HEK293 (cell line): Measurements from ENCODE around the gene ACACB.
A peak's percentile ranks its signal among the peaks of the same experiment; 100 is the strongest.

Experiments used
- CTCF ChIA-PET: fragments of 350-600 bp; formaldehyde crosslinking; extraction: SDS; loops from one replicate; lab custom pipeline; 2021; ENCODE audit warnings: antibody characterized with exemption; lab: Yijun Ruan, JAX
- POLR2A ChIA-PET: fragments of 300-600 bp; formaldehyde crosslinking; extraction: SDS; loops from one replicate; lab custom pipeline; 2020; ENCODE audit warnings: antibody characterized with exemption, inconsistent platforms; lab: Yijun Ruan, JAX
- H3K27ac ChIP-seq: fragments of 200-500 bp; sonication (Bioruptor generic); 2 replicates; pipeline ENCODE4 v1.5.1; 2014; ENCODE audit warnings: low read depth, low read length, control low read depth, inconsistent platforms; ENCODE audit errors: extremely low read depth
- H3K36me3 ChIP-seq, 2 experiments: fragments of 200-500 bp in 1 of 2; sonication (Bioruptor generic) in 1 of 2; 1 replicate in 1 of 2; 2 replicates in 1 of 2; pipeline ENCODE4 v1.5.1; 2014 to 2017; ENCODE audit warnings: inconsistent platforms in 2 of 2, low read length in 2 of 2; ENCODE audit not compliant: control insufficient read depth in 2 of 2, insufficient read depth in 1 of 2
- H3K4me1 ChIP-seq: fragments of 200-500 bp; sonication (Bioruptor generic); 2 replicates; pipeline ENCODE4 v1.5.1; 2014; ENCODE audit warnings: mild to moderate bottlenecking, low read length, inconsistent platforms; ENCODE audit not compliant: control insufficient read depth, insufficient read depth
- H3K4me3 ChIP-seq: 2 replicates; pipeline ENCODE4 v1.5.1; 2011; ENCODE audit warnings: low read depth, mild to moderate bottlenecking, control low read depth, low read length, moderate library complexity
- H3K9me3 ChIP-seq: fragments of 200-500 bp; sonication (Bioruptor generic); 2 replicates; pipeline ENCODE4 v1.5.1; 2014; ENCODE audit warnings: low read depth, low read length, inconsistent platforms; ENCODE audit not compliant: control insufficient read depth, insufficient read depth
- HOXA7 ChIP-seq: sonication (generic); formaldehyde crosslinking; IDR thresholded peaks from 2 replicates; pipeline ENCODE4 v1.8.1; 2022; ENCODE audit warnings: missing genetic modification reagents, borderline replicate concordance
- WT1 ChIP-seq: fragments of 450-650 bp; formaldehyde crosslinking; IDR thresholded peaks from 2 replicates; pipeline ENCODE4 v1.5.1; 2016; ENCODE audit warnings: missing biosample characterization, missing genetic modification characterization
- ZBTB48 ChIP-seq: fragments of 450-650 bp; formaldehyde crosslinking; IDR thresholded peaks from 2 replicates; pipeline ENCODE4 v1.5.1; 2016; ENCODE audit warnings: missing biosample characterization, missing genetic modification characterization
- ZEB2 ChIP-seq: fragments of 450-650 bp; formaldehyde crosslinking; IDR thresholded peaks from 2 replicates; pipeline ENCODE4 v1.5.1; 2016; ENCODE audit warnings: missing biosample characterization, missing genetic modification characterization
- ZNF121 ChIP-seq: fragments of 450-650 bp; formaldehyde crosslinking; IDR thresholded peaks from 2 replicates; pipeline ENCODE4 v1.5.1; 2016; ENCODE audit warnings: missing biosample characterization, missing genetic modification characterization
- ZNF133 ChIP-seq: fragments of 450-650 bp; formaldehyde crosslinking; IDR thresholded peaks from 2 replicates; pipeline ENCODE4 v1.5.1; 2016; ENCODE audit warnings: missing biosample characterization, missing genetic modification characterization
- ZNF211 ChIP-seq: fragments of 450-650 bp; formaldehyde crosslinking; IDR thresholded peaks from 2 replicates; pipeline ENCODE4 v1.5.1; 2016; ENCODE audit warnings: low read depth, missing biosample characterization, missing genetic modification characterization
- ZNF214 ChIP-seq: fragments of 450-650 bp; formaldehyde crosslinking; IDR thresholded peaks from 2 replicates; pipeline ENCODE4 v1.5.1; 2017; ENCODE audit warnings: missing biosample characterization, mild to moderate bottlenecking, missing genetic modification characterization, borderline replicate concordance
- ZNF274 ChIP-seq, 2 experiments: fragments of 200-500 bp in 1 of 2; fragments of 450-650 bp in 1 of 2; sonication (Bioruptor generic) in 1 of 2; formaldehyde crosslinking in 1 of 2; IDR thresholded peaks; 2 replicates each; pipeline versions ENCODE4 v1.5.1 to v1.6.1; 2014 to 2016; ENCODE audit warnings: borderline replicate concordance in 1 of 2, inconsistent platforms in 1 of 2, low read length in 1 of 2, missing biosample characterization in 1 of 2, missing genetic modification characterization in 1 of 2
- ZNF292 ChIP-seq: fragments of 450-650 bp; formaldehyde crosslinking; IDR thresholded peaks from 2 replicates; pipeline ENCODE4 v1.5.1; 2016; ENCODE audit warnings: low read depth, missing biosample characterization, missing genetic modification characterization, borderline replicate concordance
- ZNF423 ChIP-seq: fragments of 450-650 bp; formaldehyde crosslinking; IDR thresholded peaks from 2 replicates; pipeline ENCODE4 v1.5.1; 2016; ENCODE audit warnings: missing biosample characterization, missing genetic modification characterization
- ZNF48 ChIP-seq: fragments of 450-650 bp; formaldehyde crosslinking; IDR thresholded peaks from 2 replicates; pipeline ENCODE4 v1.5.1; 2016; ENCODE audit warnings: missing biosample characterization, missing genetic modification characterization
- ZNF529 ChIP-seq: fragments of 450-650 bp; formaldehyde crosslinking; IDR thresholded peaks from 2 replicates; pipeline ENCODE4 v1.5.1; 2017; ENCODE audit warnings: missing genetic modification characterization, missing biosample characterization; ENCODE audit not compliant: insufficient replicate concordance
- ZNF555 ChIP-seq: fragments of 450-650 bp; formaldehyde crosslinking; conservative IDR thresholded peaks from 2 replicates; pipeline ENCODE4 v1.5.1; 2017; ENCODE audit warnings: missing biosample characterization, mild to moderate bottlenecking, missing genetic modification characterization, inconsistent platforms
- ZNF558 ChIP-seq: fragments of 450-650 bp; formaldehyde crosslinking; IDR thresholded peaks from 2 replicates; pipeline ENCODE4 v1.5.1; 2016; ENCODE audit warnings: missing biosample characterization, missing genetic modification characterization
- ZNF571 ChIP-seq: fragments of 450-650 bp; formaldehyde crosslinking; IDR thresholded peaks from 2 replicates; pipeline ENCODE4 v1.5.0; 2017; ENCODE audit warnings: missing biosample characterization, missing genetic modification characterization
- ZNF585B ChIP-seq: fragments of 450-650 bp; formaldehyde crosslinking; IDR thresholded peaks from 2 replicates; pipeline ENCODE4 v1.5.1; 2016; ENCODE audit warnings: missing biosample characterization, missing genetic modification characterization
- ZNF660 ChIP-seq: fragments of 450-650 bp; IDR thresholded peaks from 2 replicates; pipeline ENCODE4 v1.5.1; 2018; ENCODE audit warnings: missing biosample characterization, mild to moderate bottlenecking, missing genetic modification characterization
- ZNF777 ChIP-seq: fragments of 450-650 bp; formaldehyde crosslinking; IDR thresholded peaks from 2 replicates; pipeline ENCODE4 v1.5.1; 2017; ENCODE audit warnings: missing biosample characterization, missing genetic modification characterization, borderline replicate concordance
- TF ChIP-seq, protein P1 (sequence below): fragments of 450-650 bp; formaldehyde crosslinking; IDR thresholded peaks from 2 replicates; pipeline ENCODE4 v1.5.1; 2016; ENCODE audit warnings: missing biosample characterization, missing genetic modification characterization
- TF ChIP-seq, protein P2 (sequence below): fragments of 450-650 bp; formaldehyde crosslinking; IDR thresholded peaks from 2 replicates; pipeline ENCODE4 v1.5.1; 2016; ENCODE audit warnings: missing biosample characterization, missing genetic modification characterization
- TF ChIP-seq, protein P3 (sequence below): fragments of 450-650 bp; formaldehyde crosslinking; IDR thresholded peaks from 2 replicates; pipeline ENCODE4 v1.5.1; 2017; ENCODE audit warnings: missing biosample characterization, missing genetic modification characterization

Gene ACACB

GRCh38 chr12:109173443-109174240, 57.3 kb downstream of the ACACB start (continued):
- TF ChIP-seq, protein P1, sequence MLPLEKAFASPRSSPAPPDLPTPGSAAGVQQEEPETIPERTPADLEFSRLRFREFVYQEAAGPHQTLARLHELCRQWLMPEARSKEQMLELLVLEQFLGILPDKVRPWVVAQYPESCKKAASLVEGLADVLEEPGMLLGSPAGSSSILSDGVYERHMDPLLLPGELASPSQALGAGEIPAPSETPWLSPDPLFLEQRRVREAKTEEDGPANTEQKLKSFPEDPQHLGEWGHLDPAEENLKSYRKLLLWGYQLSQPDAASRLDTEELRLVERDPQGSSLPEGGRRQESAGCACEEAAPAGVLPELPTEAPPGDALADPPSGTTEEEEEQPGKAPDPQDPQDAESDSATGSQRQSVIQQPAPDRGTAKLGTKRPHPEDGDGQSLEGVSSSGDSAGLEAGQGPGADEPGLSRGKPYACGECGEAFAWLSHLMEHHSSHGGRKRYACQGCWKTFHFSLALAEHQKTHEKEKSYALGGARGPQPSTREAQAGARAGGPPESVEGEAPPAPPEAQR = no peak
- TF ChIP-seq HOXA7 (CRISPR knock-in tag) (no peak), ZNF48 (tag by site-specific recombination) (no peak), ZNF558 (tag by site-specific recombination) (no peak), ZNF214 (tag by site-specific recombination) (no peak)

DNA sequence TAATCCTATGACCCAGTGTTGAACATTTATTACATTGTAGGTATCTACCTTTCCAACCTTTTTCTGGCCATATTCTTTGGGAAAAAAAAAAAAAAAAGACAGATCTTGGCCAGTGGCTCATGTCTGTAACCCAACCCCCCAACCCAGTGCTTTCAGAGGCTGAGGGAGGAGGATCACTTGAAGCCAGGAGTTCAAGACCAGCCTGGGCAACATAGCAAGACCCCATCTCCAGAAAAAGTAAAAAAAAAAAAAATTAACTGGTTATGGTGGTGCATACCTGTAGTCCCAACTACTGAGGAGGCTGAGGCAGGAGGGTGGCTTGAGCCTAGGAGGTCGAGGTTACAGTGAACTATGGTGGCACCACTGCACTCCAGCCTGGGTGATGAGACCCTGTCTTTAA, 58.1 kb downstream of the ACACB start:
- no peak overlapping the region for H3K27ac ChIP-seq
- peak; percentile 52; the same call in 1 of the 2 replicates for TF ChIP-seq ZNF121 (tag by site-specific recombination)
- TF ChIP-seq, protein P2, sequence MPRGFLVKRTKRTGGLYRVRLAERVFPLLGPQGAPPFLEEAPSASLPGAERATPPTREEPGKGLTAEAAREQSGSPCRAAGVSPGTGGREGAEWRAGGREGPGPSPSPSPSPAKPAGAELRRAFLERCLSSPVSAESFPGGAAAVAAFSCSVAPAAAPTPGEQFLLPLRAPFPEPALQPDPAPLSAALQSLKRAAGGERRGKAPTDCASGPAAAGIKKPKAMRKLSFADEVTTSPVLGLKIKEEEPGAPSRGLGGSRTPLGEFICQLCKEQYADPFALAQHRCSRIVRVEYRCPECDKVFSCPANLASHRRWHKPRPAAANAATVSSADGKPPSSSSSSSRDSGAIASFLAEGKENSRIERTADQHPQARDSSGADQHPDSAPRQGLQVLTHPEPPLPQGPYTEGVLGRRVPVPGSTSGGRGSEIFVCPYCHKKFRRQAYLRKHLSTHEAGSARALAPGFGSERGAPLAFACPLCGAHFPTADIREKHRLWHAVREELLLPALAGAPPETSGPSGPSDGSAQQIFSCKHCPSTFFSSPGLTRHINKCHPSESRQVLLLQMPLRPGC (tag by site-specific recombination) = no peak
- TF ChIP-seq, all 188 proteins: peak for 1
- Histone ChIP-seq H3K9me3 (no peaks in the 10 kb centered on the region), H3K4me3 (no peak overlapping the region), H3K36me3 (peaks cover 6 to 49% of the 10 kb centered on the region in 2 experiments), H3K4me1 (no peaks in the 10 kb centered on the region)
- ChIA-PET CTCF (interaction anchor here (0.7 kb wide), 1 partner anchor 36 kb away, joined by 3 read pairs; no protein-coding TSS in a partner anchor), POLR2A (no interaction called here)

GRCh38 chr12:109178532-109178931, 62.1 kb downstream of the ACACB start:
- no peaks in the 10 kb centered on the region for H3K4me1 ChIP-seq
- H3K27ac ChIP-seq = no peak overlapping the region
- ChIA-PET CTCF (no interaction called here), POLR2A (no interaction called here)
- TF ChIP-seq ZNF423 (tag by site-specific recombination) (no peak), ZNF133 (tag by site-specific recombination) (peak; percentile 48; the same call in 1 of the 2 replicates)
- no peaks in the 10 kb centered on the region for H3K9me3 ChIP-seq
- H3K36me3 ChIP-seq = peaks cover 0 to 25% of the 10 kb centered on the region in 2 experiments; a peak in 2 of 3 replicates
- no peak overlapping the region for H3K4me3 ChIP-seq

GRCh38 chr12:109179927-109180326, 63.5 kb downstream of the ACACB start:
- TF ChIP-seq ZNF292 (tag by site-specific recombination) (no peak), ZNF274 (IDR thresholded peaks at IDR 0.05; ENCODE audit: low read length) (no peak), ZNF274 (tag by site-specific recombination; IDR thresholded peaks at IDR 0.05; ENCODE audit: borderline replicate concordance) (no peak), ZNF777 (tag by site-specific recombination) (no peak), ZNF555 (tag by site-specific recombination) (no peak), ZNF529 (no peak), ZNF660 (tag by site-specific recombination) (no peak), ZEB2 (no peak), ZNF571 (tag by site-specific recombination) (no peak), ZNF585B (tag by site-specific recombination) (no peak), ZNF211 (tag by site-specific recombination) (no peak), WT1 (tag by site-specific recombination) (no peak), ZBTB48 (tag by site-specific recombination) (no peak)
- TF ChIP-seq, protein P3, sequence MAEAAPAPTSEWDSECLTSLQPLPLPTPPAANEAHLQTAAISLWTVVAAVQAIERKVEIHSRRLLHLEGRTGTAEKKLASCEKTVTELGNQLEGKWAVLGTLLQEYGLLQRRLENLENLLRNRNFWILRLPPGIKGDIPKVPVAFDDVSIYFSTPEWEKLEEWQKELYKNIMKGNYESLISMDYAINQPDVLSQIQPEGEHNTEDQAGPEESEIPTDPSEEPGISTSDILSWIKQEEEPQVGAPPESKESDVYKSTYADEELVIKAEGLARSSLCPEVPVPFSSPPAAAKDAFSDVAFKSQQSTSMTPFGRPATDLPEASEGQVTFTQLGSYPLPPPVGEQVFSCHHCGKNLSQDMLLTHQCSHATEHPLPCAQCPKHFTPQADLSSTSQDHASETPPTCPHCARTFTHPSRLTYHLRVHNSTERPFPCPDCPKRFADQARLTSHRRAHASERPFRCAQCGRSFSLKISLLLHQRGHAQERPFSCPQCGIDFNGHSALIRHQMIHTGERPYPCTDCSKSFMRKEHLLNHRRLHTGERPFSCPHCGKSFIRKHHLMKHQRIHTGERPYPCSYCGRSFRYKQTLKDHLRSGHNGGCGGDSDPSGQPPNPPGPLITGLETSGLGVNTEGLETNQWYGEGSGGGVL (tag by site-specific recombination) = no peak
- H3K9me3 ChIP-seq = no peaks in the 10 kb centered on the region
- H3K36me3 ChIP-seq = peaks cover 0 to 22% of the 10 kb centered on the region in 2 experiments; a peak in 2 of 3 replicates
- CTCF ChIA-PET = no interaction called here
- POLR2A ChIA-PET = no interaction called here
- no peak overlapping the region for H3K4me3 ChIP-seq
- no peaks in the 10 kb centered on the region for H3K4me1 ChIP-seq
- no peak overlapping the region for H3K27ac ChIP-seq
